ENCODE data around the gene CRYBB1. TPM values are rescaled to one million over a fixed set of nuclear protein-coding genes. Genes with fewer than 3 reads are reported as not detected.
A peak's percentile ranks its signal among the peaks of the same experiment; 100 is the strongest.

Gene CRYBB1
- total and polyA plus RNA-seq, 4 donors, result 0.14 to 1.1 (median 0.45) TPM

DNA sequence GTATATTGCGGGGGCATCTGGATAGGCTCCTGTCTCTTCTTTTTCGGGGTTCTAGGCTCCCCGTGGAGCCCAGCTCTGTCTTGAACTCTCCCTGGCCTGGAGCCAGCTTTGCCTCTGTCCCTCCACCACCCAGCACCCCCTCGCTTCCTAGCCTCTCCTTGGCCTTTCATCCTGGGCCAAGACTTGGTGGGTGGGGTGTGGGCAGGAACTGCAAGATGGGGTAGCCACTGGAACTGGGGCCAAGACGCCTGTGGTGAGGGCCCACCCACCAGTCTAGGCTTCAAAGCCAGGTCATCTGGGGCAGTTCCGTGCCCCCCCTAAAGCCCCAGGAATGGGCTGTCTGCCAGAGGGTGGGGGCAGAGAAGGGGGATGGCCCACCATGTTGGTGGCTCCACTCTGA, 1.7 kb upstream of the CRYBB1 start:
- H3K27me3 ChIP-seq (ENCODE audit: control insufficient read depth in 3 of 3, insufficient read depth in 3 of 3, low read length in 2 of 3), result peaks cover 0 to 3% (median 1%) of the 10 kb centered on the region in 3 donors
- H3K4me3 ChIP-seq, result no peak overlapping the region
- ATAC-seq (ENCODE audit: insufficient read depth, low FRiP score) (no peak), DNase-seq (peak; percentile 75 to 86 (median 79))
- TF ChIP-seq, protein P1, sequence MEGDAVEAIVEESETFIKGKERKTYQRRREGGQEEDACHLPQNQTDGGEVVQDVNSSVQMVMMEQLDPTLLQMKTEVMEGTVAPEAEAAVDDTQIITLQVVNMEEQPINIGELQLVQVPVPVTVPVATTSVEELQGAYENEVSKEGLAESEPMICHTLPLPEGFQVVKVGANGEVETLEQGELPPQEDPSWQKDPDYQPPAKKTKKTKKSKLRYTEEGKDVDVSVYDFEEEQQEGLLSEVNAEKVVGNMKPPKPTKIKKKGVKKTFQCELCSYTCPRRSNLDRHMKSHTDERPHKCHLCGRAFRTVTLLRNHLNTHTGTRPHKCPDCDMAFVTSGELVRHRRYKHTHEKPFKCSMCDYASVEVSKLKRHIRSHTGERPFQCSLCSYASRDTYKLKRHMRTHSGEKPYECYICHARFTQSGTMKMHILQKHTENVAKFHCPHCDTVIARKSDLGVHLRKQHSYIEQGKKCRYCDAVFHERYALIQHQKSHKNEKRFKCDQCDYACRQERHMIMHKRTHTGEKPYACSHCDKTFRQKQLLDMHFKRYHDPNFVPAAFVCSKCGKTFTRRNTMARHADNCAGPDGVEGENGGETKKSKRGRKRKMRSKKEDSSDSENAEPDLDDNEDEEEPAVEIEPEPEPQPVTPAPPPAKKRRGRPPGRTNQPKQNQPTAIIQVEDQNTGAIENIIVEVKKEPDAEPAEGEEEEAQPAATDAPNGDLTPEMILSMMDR (IDR thresholded peaks at IDR 0.05; ENCODE audit: control extremely low read depth, extremely low read depth), result no peak
- H3K36me3 ChIP-seq (ENCODE audit: control insufficient read depth in 4 of 4, insufficient read depth in 4 of 4, low read length in 4 of 4), result no peaks in the 10 kb centered on the region
- H3K9me3 ChIP-seq (ENCODE audit: control insufficient read depth in 4 of 4, insufficient read depth in 3 of 4, low read length in 3 of 4), result no peaks in the 10 kb centered on the region
- peaks cover 0 to 25% (median 9%) of the 10 kb centered on the region in 5 donors for H3K4me1 ChIP-seq (ENCODE audit: control insufficient read depth in 5 of 5, insufficient read depth in 5 of 5, low read length in 5 of 5)
- H3K27ac ChIP-seq (ENCODE audit: low read depth in 1 of 2, low read length in 1 of 2), result peak overlapping the region in 1 of 2 donors; percentile 2
- 43 to 45% methylated on average over 6 of the region's 6 CpGs for WGBS, 2 donors
- H3K9ac ChIP-seq (ENCODE audit: insufficient read depth in 1 of 2, low read length in 2 of 2), result no peak overlapping the region

DNA sequence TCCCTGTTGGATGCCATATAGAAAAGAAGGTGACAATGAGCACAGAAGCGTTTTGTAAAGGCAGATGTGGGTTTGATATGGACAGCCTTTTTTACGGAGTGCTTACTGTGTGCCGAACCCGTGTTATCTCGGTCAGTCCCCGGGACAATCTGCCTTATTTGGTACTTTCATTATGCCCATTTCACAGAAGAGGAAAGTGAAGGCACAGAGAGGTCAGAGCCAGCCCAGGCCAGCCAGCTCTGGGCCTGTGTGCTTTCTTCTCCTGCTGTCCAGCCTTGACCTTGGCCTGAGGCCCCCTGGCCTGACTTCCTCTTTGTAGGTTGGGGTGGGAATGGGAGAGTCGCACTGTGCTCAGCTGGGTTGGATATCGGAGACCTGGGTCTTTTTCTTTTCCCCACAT, 628 bp upstream of the CRYBB1 start:
- Histone ChIP-seq H3K27ac (ENCODE audit: low read depth in 1 of 2, low read length in 1 of 2) (no peak overlapping the region), H3K9me3 (ENCODE audit: control insufficient read depth in 4 of 4, insufficient read depth in 3 of 4, low read length in 3 of 4) (no peaks in the 10 kb centered on the region), H3K9ac (ENCODE audit: insufficient read depth in 1 of 2, low read length in 2 of 2) (no peak overlapping the region), H3K36me3 (ENCODE audit: control insufficient read depth in 4 of 4, insufficient read depth in 4 of 4, low read length in 4 of 4) (no peaks in the 10 kb centered on the region), H3K4me1 (ENCODE audit: control insufficient read depth in 5 of 5, insufficient read depth in 5 of 5, low read length in 5 of 5) (peaks cover 0 to 25% (median 9%) of the 10 kb centered on the region in 5 donors), H3K27me3 (ENCODE audit: control insufficient read depth in 3 of 3, insufficient read depth in 3 of 3, low read length in 2 of 3) (peaks cover 0 to 5% (median 3%) of the 10 kb centered on the region in 3 donors), H3K4me3 (no peak overlapping the region)
- 81 to 96% methylated on average over 8 of the region's 8 CpGs for WGBS, 2 donors
- ATAC-seq (ENCODE audit: insufficient read depth, low FRiP score) (no peak), DNase-seq (no peak)
- TF ChIP-seq, protein P1 (IDR thresholded peaks at IDR 0.05; ENCODE audit: control extremely low read depth, extremely low read depth), result no peak

DNA sequence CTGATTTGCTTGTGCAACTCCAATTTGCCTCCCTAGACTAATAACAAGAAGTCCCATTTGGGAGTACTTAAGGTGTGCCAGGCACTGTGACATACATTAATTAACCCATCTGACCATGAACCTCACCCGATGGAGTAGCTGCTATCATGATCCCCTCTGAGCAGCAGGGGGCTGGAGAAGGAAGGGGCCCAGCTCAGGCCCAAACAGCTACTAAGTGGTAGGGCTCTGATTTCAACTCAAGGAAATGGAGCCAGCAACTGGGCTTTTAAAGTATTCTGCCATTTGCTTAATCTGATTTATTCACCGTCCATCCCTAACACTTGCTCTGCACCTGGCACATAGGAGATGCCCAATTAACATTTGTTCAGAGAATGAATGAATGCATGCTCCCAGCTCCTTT, 1.2 kb downstream of the CRYBB1 start:
- Histone ChIP-seq H3K9me3 (ENCODE audit: control insufficient read depth in 4 of 4, insufficient read depth in 3 of 4, low read length in 3 of 4) (no peaks in the 10 kb centered on the region), H3K4me1 (ENCODE audit: control insufficient read depth in 5 of 5, insufficient read depth in 5 of 5, low read length in 5 of 5) (peaks cover 0 to 25% (median 9%) of the 10 kb centered on the region in 5 donors), H3K27ac (ENCODE audit: low read depth in 1 of 2, low read length in 1 of 2) (no peak overlapping the region), H3K27me3 (ENCODE audit: control insufficient read depth in 3 of 3, insufficient read depth in 3 of 3, low read length in 2 of 3) (peaks cover 0 to 8% (median 5%) of the 10 kb centered on the region in 3 donors), H3K9ac (ENCODE audit: insufficient read depth in 1 of 2, low read length in 2 of 2) (no peak overlapping the region), H3K36me3 (ENCODE audit: control insufficient read depth in 4 of 4, insufficient read depth in 4 of 4, low read length in 4 of 4) (no peaks in the 10 kb centered on the region), H3K4me3 (no peak overlapping the region)
- WGBS, 2 donors, result 57 to 76% methylated on average over 2 of the region's 2 CpGs
- DNase-seq (no peak), ATAC-seq (ENCODE audit: insufficient read depth, low FRiP score) (no peak)
- TF ChIP-seq, protein P1 (IDR thresholded peaks at IDR 0.05; ENCODE audit: control extremely low read depth, extremely low read depth), result no peak
